Keratinocyte (primary cell): Measurements from ENCODE around the gene SMAD6. TPM values are rescaled to one million over a fixed set of nuclear protein-coding genes. Genes with fewer than 3 reads are reported as not detected.

ENCODE experiments used
- DNase-seq: peaks from one replicate; pipeline ENCODE4 v3.0.0-alpha.2; 2011; ENCODE audit warnings: low read depth, missing footprints, low spot score
- FAIRE-seq: peaks from 2 replicates; lab custom pipeline; 2011; peaks lifted over from hg19 to GRCh38; lab: Jason Lieb, UNC
- H2AFZ ChIP-seq: 2 replicates; pipeline ENCODE4 v1.6.0; 2012; ENCODE audit warnings: low read length, control low read depth, inconsistent platforms; ENCODE audit not compliant: control insufficient read depth
- H3K27ac ChIP-seq: 2 replicates; pipeline ENCODE4 v1.5.1; 2011; ENCODE audit warnings: low read length; ENCODE audit not compliant: control insufficient read depth, insufficient read depth
- H3K27me3 ChIP-seq: 3 replicates; pipeline ENCODE4 v1.6.0; 2011; ENCODE audit warnings: low read length; ENCODE audit not compliant: control insufficient read depth, insufficient read depth; ENCODE audit errors: extremely low read depth
- H3K36me3 ChIP-seq, 2 experiments: 2 replicates in 1 of 2; 3 replicates in 1 of 2; pipeline ENCODE4 v1.5.1; 2011; ENCODE audit warnings: low read length in 2 of 2, mild to moderate bottlenecking in 1 of 2; ENCODE audit not compliant: control insufficient read depth in 2 of 2, insufficient read depth in 2 of 2; ENCODE audit errors: extremely low read depth in 1 of 2
- H3K4me1 ChIP-seq: 3 replicates; pipeline ENCODE4 v1.5.1; 2011; ENCODE audit warnings: low read length; ENCODE audit not compliant: control insufficient read depth, insufficient read depth; ENCODE audit errors: extremely low read depth
- H3K4me2 ChIP-seq: 3 replicates; pipeline ENCODE4 v1.6.0; 2011; ENCODE audit warnings: low read depth, low read length; ENCODE audit not compliant: control insufficient read depth, insufficient read depth; ENCODE audit errors: extremely low read depth
- H3K4me3 ChIP-seq, 3 experiments: fragments of 200-600 bp in 1 of 3; sonication (generic) in 1 of 3; 2 replicates in 2 of 3; 3 replicates in 1 of 3; pipeline ENCODE4 v1.5.1; 2011 to 2016; ENCODE audit warnings: low read length in 3 of 3, mild to moderate bottlenecking in 3 of 3, control low read depth in 2 of 3, inconsistent platforms in 1 of 3, low read depth in 1 of 3, mixed read lengths in 1 of 3, mixed run types in 1 of 3, moderate library complexity in 1 of 3; ENCODE audit not compliant: control insufficient read depth in 2 of 3, insufficient read depth in 2 of 3; ENCODE audit errors: extremely low read depth in 1 of 3
- H3K79me2 ChIP-seq: 2 replicates; pipeline ENCODE4 v1.6.0; 2012; ENCODE audit warnings: low read length; ENCODE audit not compliant: control insufficient read depth, insufficient read depth
- H3K9ac ChIP-seq: 3 replicates; pipeline ENCODE4 v1.6.0; 2011; ENCODE audit warnings: low read length; ENCODE audit not compliant: control insufficient read depth, insufficient read depth; ENCODE audit errors: extremely low read depth
- H3K9me1 ChIP-seq: 3 replicates; pipeline ENCODE4 v1.6.0; 2011; ENCODE audit warnings: low read length; ENCODE audit not compliant: control insufficient read depth, insufficient read depth; ENCODE audit errors: extremely low read depth
- H3K9me3 ChIP-seq: 2 replicates; pipeline ENCODE4 v1.5.1; 2012; ENCODE audit warnings: low read depth, low read length; ENCODE audit not compliant: control insufficient read depth
- H4K20me1 ChIP-seq: 3 replicates; pipeline ENCODE4 v1.6.0; 2011; ENCODE audit warnings: low read length; ENCODE audit not compliant: control insufficient read depth, insufficient read depth; ENCODE audit errors: extremely low read depth
- EZH2 ChIP-seq: IDR thresholded peaks from one replicate; pipeline ENCODE4 v1.6.1; 2012; ENCODE audit warnings: inconsistent platforms, mild to moderate bottlenecking, low read length, moderate library complexity
- dilution Hi-C: fragments of 300-500 bp; cut with MboI; formaldehyde crosslinking; loops from one replicate; pipeline ENCODE4 v1.7.0; 2020; ENCODE audit warnings: low sequenced_read_pairs; ENCODE audit not compliant: extremely low pct_ligation_motif_present
- polyA plus RNA-seq, 5 experiments: library from polyadenylated mRNA; depleted of rRNA in 3 of 5; stranded (reverse) in 3 of 5; stranded (forward) in 1 of 5; unstranded in 1 of 5; fragments of >200 nt; gene quantifications; 1 replicate in 1 of 5; 2 replicates in 3 of 5; 3 replicates in 1 of 5; pipeline versions ENCODE4 v1.2.1 to v1.2.3, GENCODE V29; 2011 to 2012; ENCODE audit warnings: missing spikeins in 2 of 5, low read depth in 1 of 5, low replicate concordance in 1 of 5
- TF ChIP-seq, protein P1 (sequence below), 3 experiments: IDR thresholded peaks in 1 of 3; conservative IDR thresholded peaks in 1 of 3; optimal IDR thresholded peaks in 1 of 3; 2 replicates in 2 of 3; 3 replicates in 1 of 3; pipeline versions ENCODE3 to v1.5.1; 2011; ENCODE audit warnings: low read length in 3 of 3, mild to moderate bottlenecking in 3 of 3, moderate library complexity in 2 of 3, control low read depth in 1 of 3, inconsistent platforms in 1 of 3; ENCODE audit not compliant: insufficient read depth in 2 of 3; ENCODE audit errors: extremely low read depth in 1 of 3

SMAD6 gene
- polyA plus RNA-seq, 1 donor (not counting 4 experiments of a cell fraction or from before 2014, with no cell fraction given): 0.03 TPM

DNA sequence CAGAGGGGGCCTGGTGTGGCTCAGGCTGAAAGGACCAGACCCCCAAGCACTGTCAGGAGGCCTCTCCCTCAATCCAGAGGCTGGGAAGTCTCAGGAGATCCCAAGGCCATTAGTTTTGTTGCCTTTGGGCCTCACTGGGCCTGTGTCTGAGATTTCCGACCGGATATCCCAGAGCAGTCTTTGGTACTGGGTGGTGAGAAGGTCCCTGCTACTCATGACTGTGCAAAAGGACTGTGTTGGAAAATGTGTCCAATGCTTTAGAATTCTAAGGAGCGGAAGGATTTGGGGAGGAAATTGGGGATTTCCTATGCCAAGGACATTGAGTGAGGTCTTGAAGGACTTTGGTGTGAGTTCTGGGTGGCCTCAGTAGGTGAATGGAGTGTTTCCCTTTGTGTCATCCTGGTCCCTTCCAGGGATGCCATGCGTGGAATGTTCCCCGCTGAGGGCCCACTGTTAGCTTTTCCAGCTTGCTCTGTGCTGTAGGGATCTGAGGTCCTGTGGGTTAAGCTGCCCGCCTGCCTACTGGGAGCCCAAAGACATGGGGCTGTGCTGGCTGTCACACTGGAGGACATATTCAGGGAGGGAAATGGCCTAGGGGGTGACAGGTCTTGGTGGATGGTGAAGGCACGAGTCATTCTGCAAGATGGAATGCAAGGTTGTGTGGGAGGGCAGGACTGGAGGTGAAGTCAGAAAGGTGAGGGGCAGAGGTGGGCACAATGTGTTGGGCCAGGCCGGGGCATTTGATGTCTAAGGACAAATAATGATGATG is 16.4 kb downstream of the SMAD6 start:
- no peaks in the 10 kb centered on the region for H3K9me3 ChIP-seq
- no peaks in the 10 kb centered on the region for H3K9me1 ChIP-seq
- no peak for TF ChIP-seq EZH2
- TF ChIP-seq, protein P1, sequence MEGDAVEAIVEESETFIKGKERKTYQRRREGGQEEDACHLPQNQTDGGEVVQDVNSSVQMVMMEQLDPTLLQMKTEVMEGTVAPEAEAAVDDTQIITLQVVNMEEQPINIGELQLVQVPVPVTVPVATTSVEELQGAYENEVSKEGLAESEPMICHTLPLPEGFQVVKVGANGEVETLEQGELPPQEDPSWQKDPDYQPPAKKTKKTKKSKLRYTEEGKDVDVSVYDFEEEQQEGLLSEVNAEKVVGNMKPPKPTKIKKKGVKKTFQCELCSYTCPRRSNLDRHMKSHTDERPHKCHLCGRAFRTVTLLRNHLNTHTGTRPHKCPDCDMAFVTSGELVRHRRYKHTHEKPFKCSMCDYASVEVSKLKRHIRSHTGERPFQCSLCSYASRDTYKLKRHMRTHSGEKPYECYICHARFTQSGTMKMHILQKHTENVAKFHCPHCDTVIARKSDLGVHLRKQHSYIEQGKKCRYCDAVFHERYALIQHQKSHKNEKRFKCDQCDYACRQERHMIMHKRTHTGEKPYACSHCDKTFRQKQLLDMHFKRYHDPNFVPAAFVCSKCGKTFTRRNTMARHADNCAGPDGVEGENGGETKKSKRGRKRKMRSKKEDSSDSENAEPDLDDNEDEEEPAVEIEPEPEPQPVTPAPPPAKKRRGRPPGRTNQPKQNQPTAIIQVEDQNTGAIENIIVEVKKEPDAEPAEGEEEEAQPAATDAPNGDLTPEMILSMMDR (optimal IDR thresholded peaks at IDR 0.05 in 1 of 3, IDR thresholded peaks at IDR 0.05 in 1 of 3, conservative IDR thresholded peaks at IDR 0.05 in 1 of 3; ENCODE audit: extremely low read depth in 1 of 3, insufficient read depth in 2 of 3, low read length in 3 of 3): no peak
- no peak overlapping the region for H3K27ac ChIP-seq
- H3K79me2 ChIP-seq: no peaks in the 10 kb centered on the region
- DNase-seq (no peak), FAIRE-seq (no peak)
- no peak overlapping the region for H2AFZ ChIP-seq
- dilution Hi-C loops: no loop called here
- no peak overlapping the region for H3K4me2 ChIP-seq
- peaks cover 9% of the 10 kb centered on the region for H3K27me3 ChIP-seq
- H3K9ac ChIP-seq: no peak overlapping the region
- no peaks in the 10 kb centered on the region for H3K36me3 ChIP-seq
- no peaks in the 10 kb centered on the region for H4K20me1 ChIP-seq
- H3K4me3 ChIP-seq: no peak overlapping the region
- H3K4me1 ChIP-seq: no peaks in the 10 kb centered on the region

DNA sequence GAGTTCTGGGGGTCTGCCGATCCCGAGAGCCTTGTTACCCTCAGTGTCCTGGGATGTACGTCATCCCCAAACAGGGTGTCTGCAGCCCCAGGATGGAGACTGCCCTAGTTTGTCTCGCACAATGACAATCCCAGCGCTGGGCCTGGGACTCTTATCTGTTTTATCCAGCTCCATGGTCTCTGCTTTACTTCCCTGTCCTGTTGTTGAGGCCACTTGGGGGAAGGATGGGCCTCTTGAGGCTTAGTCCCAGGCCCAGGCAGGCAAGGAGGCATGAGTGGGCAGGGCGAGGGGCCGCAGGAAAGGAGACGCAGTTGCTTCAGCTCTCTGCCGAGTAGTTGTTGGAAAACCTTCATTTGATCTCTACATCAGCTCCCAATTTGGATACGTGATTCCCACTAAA is 17.4 kb downstream of the SMAD6 start:
- Histone ChIP-seq H3K36me3 (no peaks in the 10 kb centered on the region), H3K9me3 (no peaks in the 10 kb centered on the region), H3K4me1 (no peaks in the 10 kb centered on the region), H3K27ac (no peak overlapping the region), H3K9me1 (no peaks in the 10 kb centered on the region), H2AFZ (no peak overlapping the region), H3K4me2 (no peak overlapping the region), H3K9ac (no peak overlapping the region), H4K20me1 (no peaks in the 10 kb centered on the region), H3K79me2 (no peaks in the 10 kb centered on the region), H3K27me3 (peaks cover 10% of the 10 kb centered on the region), H3K4me3 (no peak overlapping the region)
- dilution Hi-C loops: no loop called here
- no peak for TF ChIP-seq EZH2
- TF ChIP-seq, protein P1 (optimal IDR thresholded peaks at IDR 0.05 in 1 of 3, IDR thresholded peaks at IDR 0.05 in 1 of 3, conservative IDR thresholded peaks at IDR 0.05 in 1 of 3; ENCODE audit: extremely low read depth in 1 of 3, insufficient read depth in 2 of 3, low read length in 3 of 3): no peak
- no peak for FAIRE-seq
- no peak for DNase-seq
